NCI-H146 treated with DMSO at 0.1 percent for 48 hours (cell line): Measurements from ENCODE around the gene HSD17B2.

Experiments
- DNase-seq: peaks from one replicate; lab custom pipeline; 2025; ENCODE audit not compliant: unreplicated experiment; lab: John Stamatoyannopoulos, UW

Gene HSD17B2

GRCh38 chr16:82017911-82018568 lies 17.0 kb upstream of the HSD17B2 start:
- DNase-seq: no peak

DNA sequence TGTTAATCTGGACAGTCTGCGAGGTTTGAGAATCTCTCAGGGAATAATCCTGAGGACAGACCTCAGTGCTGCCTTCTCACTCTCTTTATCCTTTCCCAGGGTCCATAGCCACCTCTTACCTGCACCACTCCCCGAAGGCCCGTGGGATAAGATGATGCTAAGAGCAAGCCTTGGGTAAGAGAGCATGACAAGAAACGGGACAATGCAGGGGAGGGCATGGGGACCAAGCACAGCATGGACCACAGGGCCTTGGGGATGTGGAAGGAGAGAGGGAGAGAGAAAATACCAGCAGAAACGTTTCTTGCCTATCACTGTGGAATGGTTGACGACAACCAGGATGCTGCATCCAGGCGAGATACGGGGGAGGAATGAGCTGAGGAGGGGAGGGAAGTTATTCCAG lies 15.5 kb upstream of the HSD17B2 start:
- no peak for DNase-seq

DNA sequence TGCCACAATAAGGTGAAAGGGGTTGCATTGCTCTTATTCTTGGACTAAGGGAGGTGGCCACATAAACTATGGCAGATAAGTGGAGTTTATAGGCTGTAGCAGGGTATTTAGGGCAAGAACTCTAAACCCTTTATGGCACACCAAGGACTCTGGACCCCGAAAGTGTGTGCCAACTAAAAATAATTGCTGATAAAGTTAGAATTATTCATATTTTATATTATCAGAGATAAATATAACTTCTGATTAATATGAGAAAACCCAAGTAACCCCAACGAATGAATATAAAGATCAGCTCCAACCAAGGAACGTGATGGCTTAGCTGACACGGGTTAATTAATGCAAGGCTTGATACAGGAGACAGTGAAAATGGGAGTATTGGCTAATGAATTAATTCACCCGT lies 15.0 kb upstream of the HSD17B2 start:
- DNase-seq: no peak

- DNase-seq: no peak
Observed at GRCh38 chr16:82023206-82023605, 11.8 kb upstream of the HSD17B2 start.

- DNase-seq: no peak
Observed at GRCh38 chr16:82024316-82024715, 10.7 kb upstream of the HSD17B2 start.

DNA sequence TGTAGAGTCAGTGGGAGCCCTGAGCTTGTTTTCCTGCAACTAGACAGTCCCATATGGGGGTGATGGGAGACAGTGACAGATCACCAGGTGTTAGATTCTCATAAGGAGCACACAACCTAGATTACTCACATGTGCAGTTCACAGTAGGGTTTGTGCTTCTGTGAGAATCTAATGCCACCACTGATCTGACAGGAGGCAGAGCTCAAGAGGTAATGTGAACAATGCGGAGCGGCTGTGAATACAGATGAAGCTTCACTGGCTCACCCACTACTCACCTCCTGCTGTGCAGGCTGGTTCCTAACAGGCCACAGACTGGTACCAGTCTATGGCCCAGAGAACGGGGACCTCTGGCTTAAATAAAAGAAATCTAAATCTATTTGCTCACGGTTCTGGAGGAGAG lies 10.2 kb upstream of the HSD17B2 start:
- DNase-seq: no peak

DNA sequence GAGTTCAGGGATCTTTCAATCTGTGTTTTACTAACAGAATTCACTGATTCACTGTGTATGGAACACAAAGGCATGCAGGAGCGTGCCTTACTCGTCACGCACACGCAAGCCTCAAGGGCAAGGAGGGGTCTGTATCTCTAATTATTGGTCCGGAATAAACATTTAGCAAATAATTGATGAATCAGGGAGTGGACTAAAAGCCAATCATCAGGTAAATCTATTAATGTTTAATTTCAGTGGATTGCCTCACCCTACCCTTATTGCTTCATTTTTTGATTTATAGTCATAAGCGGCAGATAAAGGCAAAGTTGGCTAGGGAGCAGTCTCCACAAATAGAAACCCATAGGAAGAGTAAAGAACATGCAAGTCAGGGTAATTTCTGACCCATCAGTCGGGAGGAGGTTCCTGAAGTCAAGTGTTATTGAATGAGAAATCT lies 7.4 kb upstream of the HSD17B2 start:
- no peak for DNase-seq

DNA sequence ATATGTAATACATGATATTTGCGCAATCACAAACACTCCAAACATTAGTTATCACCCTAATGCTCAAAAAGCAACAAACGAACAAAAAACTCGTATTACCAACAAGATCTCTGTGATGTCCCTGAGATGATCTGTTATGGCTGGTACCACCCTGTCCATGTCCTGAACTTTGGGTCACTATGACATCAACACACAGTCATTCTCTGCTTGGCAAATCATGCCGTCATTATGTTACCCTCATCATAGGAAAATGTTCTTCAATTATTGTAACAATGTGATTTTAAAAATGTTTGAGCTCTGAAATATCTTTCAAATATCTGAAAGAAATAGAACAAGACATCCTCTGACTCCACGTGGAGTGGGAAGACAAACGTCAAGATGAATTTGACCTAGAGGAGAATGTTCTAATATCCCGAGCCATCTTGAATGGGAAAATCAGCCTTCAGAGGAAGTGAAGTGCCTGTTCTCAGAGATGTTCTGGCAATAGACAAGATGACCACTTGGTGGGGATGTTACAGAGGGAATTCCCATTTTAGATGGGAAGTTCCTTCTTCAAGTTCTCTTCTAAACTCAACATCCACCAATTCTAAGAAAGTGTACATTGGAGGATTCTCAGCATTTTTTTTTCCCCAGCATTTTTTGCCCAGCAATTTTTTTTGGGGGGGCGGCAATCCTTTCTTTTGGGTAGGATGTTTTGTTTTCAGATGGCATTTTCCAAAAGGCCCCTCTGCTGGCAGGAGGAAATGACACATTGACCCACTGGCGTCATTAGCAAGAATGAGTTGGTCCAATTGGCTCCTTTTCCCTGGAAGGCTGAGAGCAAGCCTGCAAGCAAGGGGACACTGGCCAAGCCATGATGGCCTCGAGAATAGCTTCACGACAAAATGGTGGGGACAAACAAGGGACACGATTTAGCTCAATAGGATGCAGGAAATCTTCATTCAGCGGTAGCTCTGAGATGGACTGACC lies 3.7 kb upstream of the HSD17B2 start:
- DNase-seq: peak; percentile 6

- no peak for DNase-seq
Observed at GRCh38 chr16:82033006-82033405, 2.0 kb upstream of the HSD17B2 start.

GRCh38 chr16:82033683-82034300 lies 1.3 kb upstream of the HSD17B2 start:
- no peak for DNase-seq

DNA sequence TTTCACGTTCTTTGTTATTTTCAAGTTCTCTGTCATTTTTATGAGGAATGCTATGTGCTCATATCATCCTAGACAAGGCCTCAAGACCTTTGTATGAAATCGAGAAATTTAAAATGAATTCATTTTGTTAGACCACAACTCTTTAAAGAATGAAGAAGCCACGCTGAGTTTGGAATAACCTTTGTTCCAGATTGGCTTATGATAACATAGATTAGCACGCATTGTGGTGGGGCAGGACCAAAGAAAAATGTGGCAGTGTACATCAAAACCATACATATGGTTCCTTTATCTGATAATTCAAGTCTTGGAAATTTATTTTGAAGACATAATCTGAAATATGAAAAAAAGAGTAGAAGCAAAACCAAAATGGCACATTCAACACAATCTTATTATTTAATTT lies 2.2 kb downstream of the HSD17B2 start:
- DNase-seq: no peak

GRCh38 chr16:82037666-82038065 lies 2.6 kb downstream of the HSD17B2 start:
- DNase-seq: no peak

- no peak for DNase-seq
Observed at GRCh38 chr16:82040296-82040695, 5.2 kb downstream of the HSD17B2 start.

- no peak for DNase-seq
Observed at GRCh38 chr16:82041542-82041941, 6.5 kb downstream of the HSD17B2 start.

- no peak for DNase-seq
Observed at GRCh38 chr16:82042144-82042543, 7.1 kb downstream of the HSD17B2 start.

DNA sequence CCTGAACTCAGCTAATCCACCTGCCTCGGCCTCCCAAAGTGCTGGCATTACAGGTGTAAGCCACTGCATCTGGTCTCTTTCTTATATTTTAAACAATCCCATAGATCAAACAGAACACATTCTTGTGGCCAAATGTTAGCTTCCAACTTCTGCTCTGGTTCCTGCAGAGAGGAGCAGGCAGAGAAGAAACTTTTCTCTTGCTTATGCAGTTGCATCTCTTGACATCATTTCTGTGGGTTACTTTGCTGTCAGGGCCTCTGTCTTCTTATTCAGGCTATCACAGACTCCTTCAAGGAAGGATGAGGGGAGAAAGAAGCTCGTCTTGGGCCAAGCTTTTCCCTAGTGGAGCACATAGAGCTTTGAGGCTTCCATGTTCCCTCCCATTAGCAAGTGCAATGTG lies 7.8 kb downstream of the HSD17B2 start:
- no peak for DNase-seq

DNA sequence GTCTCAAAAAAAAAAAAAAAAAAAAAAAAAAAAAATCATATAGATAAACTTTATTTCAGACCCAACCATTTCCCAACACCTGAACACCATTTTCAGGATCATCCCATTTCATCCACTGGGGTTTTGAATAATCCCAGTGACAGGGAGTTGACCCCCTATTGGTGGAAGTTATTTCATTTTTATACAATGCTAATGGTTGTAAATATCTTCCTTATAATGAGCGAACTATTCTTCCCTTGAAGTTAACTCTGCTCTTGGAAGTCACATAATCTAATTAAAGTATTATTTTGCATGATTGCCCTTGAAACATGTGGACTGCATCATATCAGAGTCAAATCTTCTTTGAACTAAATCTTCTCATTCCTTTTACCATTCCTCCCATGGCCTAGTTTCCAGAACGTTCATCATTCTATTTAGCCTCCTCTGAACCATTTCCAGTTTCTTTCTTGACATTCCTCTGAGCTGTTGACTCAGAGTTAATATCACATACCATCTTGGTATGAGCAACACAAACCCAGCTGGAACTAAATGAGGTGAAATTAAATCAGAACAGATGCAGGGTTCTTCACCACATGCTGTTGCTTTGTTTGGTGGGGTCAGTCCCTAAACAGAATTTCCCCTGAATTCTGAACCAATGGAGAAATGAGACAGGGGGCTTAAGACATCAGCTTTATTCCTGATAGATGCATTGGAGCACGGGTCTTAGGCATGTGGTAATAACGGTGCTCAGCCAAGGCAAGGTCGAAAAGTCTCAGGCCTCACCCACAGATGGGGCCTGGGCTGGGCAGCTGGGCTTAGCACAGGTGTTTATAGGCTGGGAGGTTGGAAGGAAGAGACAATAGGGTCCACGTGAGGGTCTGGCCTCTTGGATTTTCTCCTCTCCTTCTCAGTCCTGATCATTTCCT lies 8.9 kb downstream of the HSD17B2 start:
- no peak for DNase-seq

DNA sequence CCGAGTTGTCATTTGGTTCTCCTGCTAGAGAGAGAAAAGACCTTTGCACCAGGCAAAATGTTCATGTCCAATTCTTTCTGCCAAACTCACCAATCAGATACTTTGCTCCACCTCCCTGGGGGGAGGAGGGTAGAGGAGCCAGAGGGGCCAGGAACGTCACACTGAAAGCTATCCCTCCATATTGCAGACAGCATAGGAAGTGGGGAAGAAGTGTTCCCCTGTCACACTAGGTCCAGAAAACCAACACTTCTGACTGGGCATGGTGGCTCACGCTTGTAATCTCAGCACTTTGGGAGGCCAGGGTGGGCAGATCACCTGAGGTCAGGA lies 9.5 kb downstream of the HSD17B2 start:
- no peak for DNase-seq

DNA sequence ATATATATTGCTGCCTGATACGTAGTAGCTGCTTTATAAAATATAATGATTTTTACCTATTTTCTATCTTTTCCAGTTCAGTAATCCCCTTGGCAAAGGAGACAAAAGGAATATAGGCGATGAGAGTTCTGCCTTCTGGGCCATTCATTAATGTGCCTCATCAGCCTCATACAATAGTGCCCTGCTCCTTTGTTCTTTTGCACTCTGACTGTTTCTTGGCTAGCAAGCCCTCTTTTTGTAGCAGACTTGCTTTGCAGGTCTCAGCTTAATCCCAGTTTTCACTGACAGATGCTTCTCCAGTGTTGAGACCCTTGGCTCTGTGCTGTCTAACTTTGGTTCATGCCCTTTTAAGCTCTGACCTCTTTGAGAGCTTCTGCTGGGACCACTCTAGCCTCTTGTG lies 10.4 kb downstream of the HSD17B2 start:
- no peak for DNase-seq

- no peak for DNase-seq
Observed at GRCh38 chr16:82046541-82046940, 11.5 kb downstream of the HSD17B2 start.

- DNase-seq: no peak
Observed at GRCh38 chr16:82046941-82047340, 11.9 kb downstream of the HSD17B2 start.
